Nephron (organoid): ENCODE results near the gene SLC6A2.

ENCODE experiments used
- H3K27ac Mint-ChIP-seq, 3 experiments: 2 replicates each; pipeline ENCODE4 v1.8.0; 2020; ENCODE audit warnings: mixed read lengths in 3 of 3, mild to moderate bottlenecking in 2 of 3, moderate library complexity in 1 of 3
- H3K27me3 Mint-ChIP-seq: 2 replicates; pipeline ENCODE4 v1.8.0; 2021; ENCODE audit warnings: low read depth, mild to moderate bottlenecking, moderate library complexity, mixed read lengths
- H3K36me3 Mint-ChIP-seq: 2 replicates; pipeline ENCODE4 v1.8.0; 2020; ENCODE audit warnings: low read depth, mixed read lengths
- H3K4me1 Mint-ChIP-seq: 2 replicates; pipeline ENCODE4 v1.8.0; 2020; ENCODE audit warnings: mixed read lengths
- H3K4me3 Mint-ChIP-seq, 3 experiments: 2 replicates each; pipeline ENCODE4 v1.8.0; 2020; ENCODE audit warnings: mild to moderate bottlenecking in 3 of 3, mixed read lengths in 3 of 3, moderate library complexity in 2 of 3
- H3K9me3 Mint-ChIP-seq: 2 replicates; pipeline ENCODE4 v1.8.0; 2020; ENCODE audit warnings: mixed read lengths
- CTCF ChIP-seq, 3 experiments: fragments of 200-600 bp; sonication (generic); IDR thresholded peaks; one replicate each; pipeline ENCODE4 v1.5.0; 2021; ENCODE audit warnings: antibody characterized with exemption in 3 of 3; ENCODE audit not compliant: unreplicated experiment in 3 of 3

Gene SLC6A2

GRCh38 chr16:55622930-55623561 is 32.7 kb upstream of the SLC6A2 start:
- H3K27ac Mint-ChIP-seq: no peak overlapping the region
- peaks cover 21% of the 10 kb centered on the region for H3K27me3 Mint-ChIP-seq
- no peak for TF ChIP-seq CTCF (IDR thresholded peaks at IDR 0.05; ENCODE audit: unreplicated experiment in 3 of 3)
- no peaks in the 10 kb centered on the region for H3K4me1 Mint-ChIP-seq
- H3K36me3 Mint-ChIP-seq: no peaks in the 10 kb centered on the region
- peaks cover 18% of the 10 kb centered on the region for H3K9me3 Mint-ChIP-seq
- H3K4me3 Mint-ChIP-seq: no peak overlapping the region

- Mint-ChIP-seq H3K27me3 (peaks cover 15% of the 10 kb centered on the region), H3K27ac (no peak overlapping the region), H3K9me3 (peaks cover 12% of the 10 kb centered on the region), H3K4me3 (no peak overlapping the region), H3K4me1 (no peaks in the 10 kb centered on the region), H3K36me3 (no peaks in the 10 kb centered on the region)
- no peak for TF ChIP-seq CTCF (IDR thresholded peaks at IDR 0.05; ENCODE audit: unreplicated experiment in 3 of 3)
Measured at GRCh38 chr16:55623640-55624039, 32.1 kb upstream of the SLC6A2 start.

DNA sequence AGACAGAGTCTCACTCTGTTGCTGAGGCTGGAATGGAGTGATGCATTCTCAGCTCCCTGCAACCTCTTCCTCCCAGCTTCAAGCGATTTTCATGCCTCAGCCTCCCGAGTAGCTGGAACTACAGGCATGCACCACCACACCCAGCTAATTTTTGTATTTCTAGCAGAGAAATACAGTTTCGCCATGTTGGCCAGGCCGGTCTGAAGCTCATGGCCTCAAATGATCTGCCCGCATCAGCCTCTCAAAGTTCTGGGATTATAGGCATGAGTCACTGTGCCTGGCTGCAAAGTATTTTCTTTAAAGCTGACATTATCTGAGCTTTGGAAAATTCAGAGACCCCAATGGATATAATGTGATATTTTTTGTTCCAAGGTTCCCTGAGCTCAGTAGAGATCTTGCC is 31.1 kb upstream of the SLC6A2 start:
- H3K27me3 Mint-ChIP-seq: peaks cover 8% of the 10 kb centered on the region
- no peaks in the 10 kb centered on the region for H3K4me1 Mint-ChIP-seq
- no peak overlapping the region for H3K27ac Mint-ChIP-seq
- H3K9me3 Mint-ChIP-seq: peaks cover 6% of the 10 kb centered on the region
- no peaks in the 10 kb centered on the region for H3K36me3 Mint-ChIP-seq
- no peak overlapping the region for H3K4me3 Mint-ChIP-seq
- TF ChIP-seq CTCF (IDR thresholded peaks at IDR 0.05; ENCODE audit: unreplicated experiment in 3 of 3): no peak

- H3K36me3 Mint-ChIP-seq: no peaks in the 10 kb centered on the region
- peaks cover 3% of the 10 kb centered on the region for H3K9me3 Mint-ChIP-seq
- no peak overlapping the region for H3K27ac Mint-ChIP-seq
Measured at GRCh38 chr16:55625843-55626242, 29.9 kb upstream of the SLC6A2 start.

DNA sequence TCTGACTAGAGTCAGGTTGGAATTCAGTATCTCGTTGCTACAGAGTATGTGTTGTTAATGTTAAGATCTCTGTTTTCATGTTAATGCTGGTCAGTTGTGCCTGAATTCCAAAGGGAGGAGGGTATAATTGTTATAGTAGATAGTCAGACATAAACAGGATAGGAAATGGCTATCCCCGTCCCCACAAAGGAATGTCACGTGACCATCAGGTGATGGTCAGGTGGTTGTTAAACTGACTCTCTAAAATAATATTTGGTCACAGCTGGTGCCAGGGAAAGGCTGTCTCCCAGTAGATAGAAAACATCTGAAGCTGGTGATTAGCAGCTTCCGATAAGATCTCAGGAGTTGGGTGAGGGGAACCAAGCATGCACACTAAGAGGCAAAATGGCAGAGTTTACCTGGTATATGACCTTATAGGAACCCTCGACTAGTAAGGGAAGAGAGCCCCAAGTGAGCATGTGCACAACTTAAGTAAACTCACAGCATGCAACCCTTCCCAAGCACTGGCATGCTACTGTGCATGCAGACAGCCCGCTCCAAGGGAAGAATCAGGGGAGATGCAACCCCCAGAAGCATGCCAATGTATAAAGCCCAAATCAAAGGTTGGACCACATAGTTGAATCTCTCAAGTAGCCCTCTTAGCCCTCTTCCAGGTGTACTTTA is 27.4 kb upstream of the SLC6A2 start:
- TF ChIP-seq CTCF (IDR thresholded peaks at IDR 0.05; ENCODE audit: unreplicated experiment in 3 of 3): no peak
- no peaks in the 10 kb centered on the region for H3K4me1 Mint-ChIP-seq
- peaks cover 11% of the 10 kb centered on the region for H3K27me3 Mint-ChIP-seq
- H3K4me3 Mint-ChIP-seq: no peak overlapping the region
- H3K36me3 Mint-ChIP-seq: no peaks in the 10 kb centered on the region
- peaks cover 12% of the 10 kb centered on the region for H3K9me3 Mint-ChIP-seq
- H3K27ac Mint-ChIP-seq: no peak overlapping the region

More at GRCh38 chr16:55625843-55626242, 29.9 kb upstream of the SLC6A2 start:
- no peak overlapping the region for H3K4me3 Mint-ChIP-seq
- H3K4me1 Mint-ChIP-seq: no peaks in the 10 kb centered on the region
- H3K27me3 Mint-ChIP-seq: peaks cover 8% of the 10 kb centered on the region
- TF ChIP-seq CTCF (IDR thresholded peaks at IDR 0.05; ENCODE audit: unreplicated experiment in 3 of 3): no peak

GRCh38 chr16:55630774-55631173 is 25.0 kb upstream of the SLC6A2 start:
- Mint-ChIP-seq H3K9me3 (peaks cover 14% of the 10 kb centered on the region), H3K4me3 (no peak overlapping the region), H3K36me3 (no peaks in the 10 kb centered on the region), H3K4me1 (no peaks in the 10 kb centered on the region), H3K27me3 (peaks cover 7% of the 10 kb centered on the region), H3K27ac (no peak overlapping the region)
- no peak for TF ChIP-seq CTCF (IDR thresholded peaks at IDR 0.05; ENCODE audit: unreplicated experiment in 3 of 3)
